Measurements from ENCODE around the gene CHCHD3.

The CHCHD3 gene

DNA sequence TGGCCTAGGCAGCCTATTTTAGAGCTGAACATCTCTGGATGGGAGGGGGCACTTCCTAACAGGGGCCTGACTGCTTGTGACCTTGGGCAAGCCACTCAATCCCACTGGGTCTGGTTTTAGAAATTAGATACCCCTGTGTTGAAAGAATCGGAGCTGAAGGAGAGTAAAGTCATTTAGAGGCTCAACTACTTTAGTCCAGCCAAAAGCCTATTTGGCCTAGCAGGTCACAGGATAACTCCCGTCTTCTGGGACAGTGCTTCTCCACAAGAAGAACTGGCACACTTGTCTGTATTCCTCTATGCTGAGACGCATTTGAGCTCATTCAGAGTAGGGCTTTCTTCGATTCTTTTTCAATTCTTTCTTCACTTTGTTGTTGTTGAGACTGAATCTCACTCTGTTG, 224.2 kb downstream of the CHCHD3 start:
- DNase-seq, result no peak

DNA sequence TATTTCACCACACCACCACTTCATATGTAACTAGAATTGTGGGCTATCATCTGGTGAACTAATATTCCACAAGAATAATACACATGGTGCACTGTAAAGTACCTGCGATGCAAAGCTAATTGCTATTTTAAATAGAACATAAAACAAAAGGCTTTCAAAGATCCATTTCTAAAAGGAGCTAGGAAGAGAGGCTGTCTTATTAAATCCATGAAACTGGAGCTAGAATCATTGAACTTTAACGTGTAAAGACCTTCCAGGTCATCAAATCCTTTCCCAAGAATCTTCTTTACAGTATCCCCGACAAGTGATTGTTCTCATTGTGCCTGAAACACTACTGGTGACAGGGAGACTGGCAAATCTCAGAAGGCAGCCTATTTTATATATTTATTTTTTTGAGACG, 224.9 kb downstream of the CHCHD3 start:
- no peak for DNase-seq

DNA sequence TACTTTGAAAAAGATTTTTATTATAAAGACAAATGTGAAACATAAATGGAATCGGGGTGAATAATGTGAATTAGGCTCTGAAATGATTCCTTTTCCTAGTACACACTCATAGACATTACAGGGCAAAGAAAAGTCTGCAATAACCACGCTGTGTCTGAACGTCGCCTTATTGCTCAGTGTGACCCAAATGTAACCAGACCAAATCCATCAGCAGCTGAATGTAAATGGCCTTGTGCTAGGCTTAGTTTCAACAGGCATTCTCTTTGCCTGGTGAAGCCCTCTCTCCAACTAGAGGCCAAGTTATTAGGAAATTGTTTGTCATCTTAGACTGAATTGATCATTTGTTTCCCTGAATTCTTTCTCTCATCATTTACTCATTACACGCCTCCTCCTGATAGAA, 225.5 kb downstream of the CHCHD3 start:
- DNase-seq, result no peak

DNA sequence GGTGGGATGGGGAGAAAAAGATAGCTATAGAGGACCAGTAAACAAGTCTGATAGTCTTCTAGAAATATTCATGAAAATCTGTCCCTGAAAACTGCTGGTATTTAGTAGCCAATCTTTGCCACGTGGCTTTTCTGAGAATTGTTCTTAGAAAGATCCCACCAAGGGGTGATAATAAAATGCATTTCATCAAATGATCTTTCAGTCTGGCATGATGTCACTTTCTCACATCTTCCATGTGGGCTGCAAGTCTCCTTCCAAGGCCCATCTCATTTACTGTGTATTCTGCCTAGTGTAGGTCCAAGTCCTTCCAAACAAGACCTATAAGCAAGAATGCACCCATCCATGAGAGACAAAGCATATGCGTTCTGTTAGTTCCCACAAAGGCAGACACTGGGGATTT, 226.0 kb downstream of the CHCHD3 start:
- no peak for DNase-seq

DNA sequence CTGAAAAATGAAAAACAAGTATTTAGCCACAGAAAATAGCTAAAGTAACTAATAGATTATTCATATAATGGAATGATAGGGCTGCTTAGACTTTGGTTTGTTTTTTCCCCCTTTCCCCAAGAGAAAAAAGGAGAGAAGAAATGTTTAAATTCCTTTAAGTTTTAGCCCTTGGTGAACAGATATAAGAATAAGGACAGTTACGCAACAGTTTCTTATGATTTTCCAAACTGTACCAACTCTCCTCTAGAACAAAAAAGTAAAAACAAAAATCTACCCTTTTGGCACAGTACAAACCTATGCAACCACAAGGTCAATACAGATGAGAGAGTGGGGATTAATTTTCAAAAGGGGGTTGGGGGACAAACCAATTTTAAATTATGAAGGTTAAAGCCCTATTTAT, 227.7 kb downstream of the CHCHD3 start:
- no peak for DNase-seq

DNA sequence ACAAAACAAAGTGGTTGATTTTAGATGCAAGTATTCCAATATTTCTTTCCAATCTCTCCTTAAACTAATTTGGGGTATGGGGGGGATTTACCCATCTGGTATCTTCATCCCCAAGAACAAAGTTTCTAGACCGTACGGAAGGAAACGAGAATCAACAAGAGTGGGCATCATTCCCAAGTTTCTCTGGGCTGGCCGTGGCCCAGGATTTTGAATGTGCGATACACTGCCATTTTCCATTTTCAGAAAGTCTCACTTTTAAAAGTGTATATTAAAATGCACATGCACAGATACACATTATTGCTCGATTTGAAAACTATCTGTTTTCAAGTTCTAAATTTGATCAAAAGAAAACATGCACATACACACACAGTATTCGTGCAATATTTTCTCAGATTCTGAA, 234.5 kb downstream of the CHCHD3 start:
- no peak for DNase-seq

DNA sequence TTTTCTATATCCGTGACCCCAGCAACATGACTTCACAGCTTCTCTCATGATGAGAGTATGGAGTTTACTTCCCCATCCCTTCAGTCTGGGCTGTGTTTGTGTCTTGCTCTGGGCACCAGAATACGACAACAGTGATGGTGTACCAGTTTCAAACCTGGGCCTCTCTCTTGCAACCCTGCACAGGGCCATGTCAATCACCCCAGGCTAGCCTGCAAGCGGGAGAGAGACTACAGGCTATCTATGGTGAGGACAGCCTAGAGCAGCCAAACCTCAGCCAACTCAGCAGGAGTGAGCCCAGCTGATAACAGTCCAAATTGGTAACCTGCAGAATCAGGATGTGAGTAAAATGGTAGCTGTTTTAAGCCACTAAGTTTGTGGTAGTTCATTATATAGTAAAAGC, 235.8 kb downstream of the CHCHD3 start:
- no peak for DNase-seq

DNA sequence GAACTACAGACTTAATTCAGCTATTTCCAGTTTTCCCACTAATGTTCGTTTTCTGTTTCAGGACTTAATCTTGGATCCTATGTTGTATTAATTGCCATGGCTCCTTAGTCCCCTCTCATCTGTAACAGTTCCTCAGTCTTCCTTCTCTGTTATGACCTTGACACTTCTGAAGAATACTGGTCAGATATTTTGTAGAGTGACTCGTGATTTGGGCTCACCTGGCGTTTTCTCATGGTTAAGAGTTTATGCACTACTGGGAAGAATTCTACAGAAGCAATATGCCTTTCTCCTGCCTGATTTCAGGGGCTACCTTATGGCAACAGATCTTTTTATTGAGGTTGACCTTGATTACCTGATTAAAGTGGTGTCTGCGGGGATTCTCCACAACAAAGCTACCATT, 239.4 kb downstream of the CHCHD3 start:
- DNase-seq, result no peak

DNA sequence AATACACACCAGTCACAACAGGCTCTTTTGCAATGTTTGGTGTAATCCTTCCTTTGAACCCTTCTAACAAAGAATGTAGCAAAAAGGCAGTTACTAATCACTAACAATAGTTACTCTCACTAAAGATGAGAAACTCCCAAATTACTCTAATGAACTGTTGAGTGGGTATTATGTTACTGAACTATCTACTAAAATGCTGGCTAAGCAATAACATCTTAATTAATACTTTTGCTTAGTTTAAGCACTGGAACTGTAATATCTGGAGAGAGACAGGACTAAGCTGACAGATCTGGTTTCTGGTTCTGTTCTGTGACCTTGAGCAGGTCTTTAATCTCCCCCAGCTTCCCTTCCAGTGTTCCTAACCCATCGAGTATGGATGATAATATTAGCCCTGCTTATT, 241.7 kb downstream of the CHCHD3 start:
- DNase-seq, result no peak

DNA sequence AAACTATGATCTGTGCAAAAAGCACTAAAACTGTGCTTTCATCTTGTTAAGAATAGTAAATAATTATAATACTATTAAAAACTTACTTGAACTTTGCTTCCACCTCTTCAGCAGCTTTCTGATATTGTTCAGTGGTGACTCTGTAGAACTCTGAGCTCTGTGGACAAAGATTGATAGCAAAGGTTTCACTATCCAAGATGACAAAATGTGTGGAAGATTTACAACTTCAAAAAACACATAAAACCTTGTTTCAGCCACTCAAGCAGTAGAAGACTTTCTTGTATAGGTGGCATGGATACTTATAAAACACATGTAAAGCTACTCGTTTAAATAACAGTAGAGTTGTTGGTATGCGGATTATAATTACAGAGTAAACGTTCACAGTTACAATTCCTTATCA, 243.6 kb downstream of the CHCHD3 start:
- DNase-seq, result no peak

DNA sequence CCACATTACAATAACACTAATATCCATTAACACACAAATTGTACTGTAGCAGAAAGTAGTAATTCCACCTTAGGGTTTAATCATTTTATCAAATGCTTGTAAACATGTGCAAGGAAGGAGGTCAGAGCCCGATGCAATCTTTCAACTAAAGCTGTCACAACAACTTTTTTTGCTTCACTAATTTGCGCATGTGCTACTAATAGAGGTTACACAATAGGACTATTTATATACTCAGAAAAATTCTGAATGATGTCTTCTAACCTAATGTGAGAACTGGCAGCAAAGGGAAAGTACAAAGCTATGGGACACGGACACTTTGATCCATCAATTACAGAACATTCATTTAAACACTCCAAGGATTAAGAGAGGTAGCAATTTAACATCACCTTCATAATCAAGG, 244.4 kb downstream of the CHCHD3 start:
- DNase-seq, result no peak

DNA sequence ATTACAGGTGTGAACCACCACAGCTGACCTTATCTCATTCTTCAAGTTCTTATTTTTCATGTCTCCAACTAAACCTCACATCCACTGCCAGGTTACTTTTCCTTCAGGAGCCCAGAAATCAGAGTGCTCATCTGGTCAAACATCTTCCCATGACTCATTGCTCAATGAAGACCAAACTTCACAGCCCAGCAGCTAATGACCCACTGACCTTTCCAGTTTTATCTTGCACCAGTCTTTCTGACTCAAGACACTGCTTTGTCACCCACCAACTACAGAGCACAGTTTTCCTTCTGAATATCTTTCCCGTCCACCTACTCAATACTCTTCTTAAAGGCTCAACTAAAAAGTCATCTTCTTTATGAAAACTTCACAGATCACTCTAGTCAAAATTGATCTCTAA, 245.1 kb downstream of the CHCHD3 start:
- DNase-seq, result no peak

DNA sequence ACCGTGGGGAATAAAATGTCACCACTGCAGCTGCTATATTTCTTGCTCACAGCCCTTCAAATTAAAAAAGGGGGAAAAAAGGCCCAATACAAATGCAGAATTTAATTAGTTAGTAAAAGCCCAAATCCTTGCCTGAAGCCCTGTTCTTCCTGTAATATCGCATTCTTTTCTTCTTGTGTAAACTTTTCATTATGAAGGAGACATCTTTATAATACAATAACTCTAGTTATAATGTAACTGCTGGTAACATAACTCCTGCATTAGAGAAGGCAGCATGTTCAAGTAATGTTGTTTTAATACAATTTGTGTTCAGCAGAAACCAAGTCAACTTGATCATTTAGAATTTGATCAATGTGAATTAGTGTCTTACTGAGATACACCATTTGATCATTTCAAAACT, 250.9 kb downstream of the CHCHD3 start:
- no peak for DNase-seq

DNA sequence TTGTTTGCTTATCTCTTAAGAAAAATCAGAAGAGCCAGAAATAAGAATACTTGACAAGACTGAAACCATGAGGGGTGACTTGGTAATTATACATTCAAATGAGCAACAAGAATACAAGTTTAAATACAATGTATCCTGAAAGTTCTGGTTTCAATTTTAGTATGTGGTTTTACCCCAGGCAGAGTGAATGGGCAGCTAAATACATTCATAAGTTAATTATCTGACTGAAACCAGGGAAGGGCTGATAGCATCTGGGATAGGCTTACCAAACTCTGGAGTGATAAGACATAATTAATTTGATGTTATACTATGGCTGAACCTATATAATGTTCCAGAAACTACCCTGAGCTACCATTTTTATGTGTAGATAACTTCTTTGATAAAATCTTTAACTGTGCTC, 253.4 kb downstream of the CHCHD3 start:
- no peak for DNase-seq

DNA sequence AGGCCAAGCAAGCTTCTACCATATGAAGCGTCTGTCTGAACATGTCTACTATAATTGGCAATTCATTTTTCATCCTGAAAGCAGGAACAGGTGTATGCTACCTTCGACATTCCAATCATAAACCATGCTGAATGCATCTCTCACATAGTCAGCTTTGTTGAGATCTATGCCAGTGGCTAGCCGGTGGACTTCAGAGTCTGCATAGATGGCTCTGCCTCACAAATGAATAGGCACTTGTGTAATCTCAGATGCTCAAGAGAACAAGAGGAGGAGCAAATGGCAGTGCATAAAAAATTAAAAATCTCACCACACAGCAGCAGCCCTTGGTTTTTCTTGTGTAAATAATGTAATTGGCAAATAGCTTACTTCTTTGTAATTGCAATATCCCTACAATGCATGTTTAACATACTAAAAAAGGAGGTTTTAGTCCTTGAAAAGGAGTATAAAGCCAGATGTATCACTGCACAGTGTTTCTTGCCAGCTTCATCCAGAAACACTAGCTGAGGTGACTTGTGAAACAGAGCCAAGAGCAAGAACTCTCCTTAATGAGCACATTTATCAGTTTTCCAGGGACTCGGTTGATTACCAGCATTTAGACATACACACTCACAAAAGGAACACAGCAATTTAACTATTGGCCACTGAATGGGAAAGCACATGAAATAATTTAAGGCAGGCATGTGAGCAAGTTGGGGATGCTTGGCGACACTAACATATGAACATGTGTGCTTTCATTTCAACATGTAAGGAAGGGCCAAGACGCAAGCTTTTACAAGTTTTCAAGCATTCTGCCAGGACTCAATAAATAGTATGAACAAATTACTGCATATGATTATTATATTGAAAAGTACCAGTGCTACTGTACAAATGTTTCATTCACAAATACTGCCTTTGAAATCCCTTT, 255.7 kb downstream of the CHCHD3 start:
- no peak for DNase-seq

DNA sequence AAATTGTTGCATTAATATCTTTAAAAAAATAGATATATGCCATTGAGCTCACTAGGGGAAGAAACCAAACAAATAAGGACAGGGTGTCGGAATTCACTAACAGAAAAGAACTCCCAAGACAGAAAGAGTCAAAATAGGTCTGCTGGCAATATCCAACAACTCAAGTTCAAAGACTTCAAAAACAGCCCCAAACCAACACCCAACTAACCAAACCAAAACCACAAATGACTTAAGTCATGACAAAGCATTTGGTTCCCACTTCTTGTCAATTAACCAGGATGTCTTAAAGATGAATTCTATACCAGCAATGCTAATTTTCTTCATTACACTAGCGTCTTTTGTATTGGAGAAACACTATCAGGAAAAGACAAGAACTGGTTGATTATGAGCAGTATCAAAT, 256.7 kb downstream of the CHCHD3 start:
- DNase-seq, result no peak

DNA sequence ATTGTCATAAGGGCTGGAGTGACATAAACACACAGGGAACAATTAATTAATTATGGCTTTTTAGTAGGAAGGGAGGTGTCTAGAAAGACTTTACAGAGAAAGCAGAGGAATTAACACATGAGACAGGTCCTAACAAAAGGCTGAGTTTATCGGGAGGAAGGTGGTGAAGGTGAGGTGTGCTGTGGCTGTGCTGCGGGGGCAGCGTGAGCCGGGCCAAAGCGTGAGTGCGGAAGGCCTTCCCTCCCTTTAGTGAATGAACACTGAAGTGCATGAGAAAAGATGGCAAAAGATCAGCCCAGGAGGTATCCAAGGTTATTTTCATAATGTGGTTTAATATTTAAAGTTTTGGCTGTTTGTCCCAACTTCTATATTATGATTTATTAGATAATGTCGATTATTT, 262.2 kb downstream of the CHCHD3 start:
- DNase-seq, result no peak

DNA sequence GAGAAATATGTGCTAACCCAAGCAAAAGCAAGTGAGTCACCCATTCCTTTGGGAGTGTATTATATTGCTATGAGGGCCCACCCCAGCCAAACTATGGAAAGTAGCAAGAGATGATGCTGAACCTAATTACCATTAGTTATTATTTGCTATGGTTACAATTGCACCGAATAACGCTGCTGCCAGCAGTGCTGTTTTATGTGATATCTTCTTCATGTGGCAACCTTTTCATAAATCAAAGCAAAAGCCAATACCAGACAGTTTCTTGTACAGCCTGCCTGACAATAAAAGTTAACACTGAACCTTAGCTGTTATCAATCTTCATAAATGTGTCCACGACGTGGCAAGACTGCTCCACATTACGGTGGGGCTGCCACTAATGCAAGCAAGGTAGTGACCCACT, 263.9 kb downstream of the CHCHD3 start:
- no peak for DNase-seq

DNA sequence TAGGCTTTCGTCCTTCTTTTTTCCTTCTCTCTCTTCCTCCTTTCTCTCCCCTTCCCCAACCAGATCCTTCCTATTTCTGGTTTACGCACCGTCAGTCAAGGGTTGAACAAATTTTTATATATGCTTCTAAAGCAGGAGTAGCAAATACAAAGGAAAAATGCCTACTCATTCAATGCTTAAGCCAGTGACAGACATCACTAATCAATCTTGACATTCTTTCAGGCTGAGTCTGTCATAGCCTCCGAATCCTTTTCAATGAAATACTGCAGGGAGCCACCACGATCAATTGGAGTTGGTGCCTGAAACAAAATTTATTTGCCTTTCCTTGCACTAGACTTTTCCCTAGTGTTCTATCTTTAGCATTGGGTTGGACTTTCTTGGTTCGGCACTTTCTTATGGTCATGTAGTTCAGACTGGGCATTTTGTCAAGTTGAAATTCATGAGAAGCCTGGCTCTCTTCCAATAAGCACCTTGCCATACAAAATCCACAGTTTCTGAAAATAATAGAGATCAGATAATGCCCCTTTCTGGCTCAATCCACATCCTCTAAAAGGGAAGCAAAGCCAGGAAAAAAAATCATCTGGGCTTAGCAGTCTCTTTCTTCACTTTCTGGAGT, 266.1 kb downstream of the CHCHD3 start:
- DNase-seq, result no peak

DNA sequence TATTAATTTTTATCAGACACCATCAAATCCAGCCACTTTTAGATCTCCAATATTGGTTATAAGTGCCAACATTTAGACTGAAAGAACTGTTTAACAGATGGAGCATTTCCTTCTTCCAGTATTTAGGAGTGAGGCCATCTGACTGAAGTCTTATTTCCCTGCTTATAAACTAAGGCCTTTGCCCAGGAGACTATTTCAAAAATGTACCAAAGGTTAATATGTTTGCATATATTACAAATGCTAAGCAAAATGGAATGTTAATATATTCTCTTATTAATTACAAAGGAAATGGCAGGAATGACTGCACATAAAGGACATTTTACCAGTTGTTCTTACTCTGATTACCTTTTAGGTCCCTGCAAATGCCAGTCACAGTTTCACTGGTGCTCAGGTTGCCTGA, 266.8 kb downstream of the CHCHD3 start:
- no peak for DNase-seq

DNA sequence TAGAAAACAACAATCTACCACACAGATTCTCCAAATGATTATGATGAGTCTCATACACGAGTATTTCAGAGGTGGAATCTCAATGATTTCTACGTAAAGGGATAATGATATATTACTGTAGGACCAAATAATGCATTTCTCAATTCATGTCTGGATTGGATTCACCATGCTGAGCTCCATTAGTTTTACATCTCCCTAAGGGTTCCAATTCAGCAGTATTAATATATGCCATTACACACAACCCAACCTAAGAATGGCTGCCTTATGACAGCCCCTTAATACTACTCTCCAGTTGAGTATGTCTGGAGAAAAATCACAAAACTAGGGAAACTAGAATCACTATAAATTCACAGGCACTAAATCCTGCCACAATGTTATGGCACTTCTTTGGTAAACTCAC, 271.3 kb downstream of the CHCHD3 start:
- DNase-seq, result no peak

DNA sequence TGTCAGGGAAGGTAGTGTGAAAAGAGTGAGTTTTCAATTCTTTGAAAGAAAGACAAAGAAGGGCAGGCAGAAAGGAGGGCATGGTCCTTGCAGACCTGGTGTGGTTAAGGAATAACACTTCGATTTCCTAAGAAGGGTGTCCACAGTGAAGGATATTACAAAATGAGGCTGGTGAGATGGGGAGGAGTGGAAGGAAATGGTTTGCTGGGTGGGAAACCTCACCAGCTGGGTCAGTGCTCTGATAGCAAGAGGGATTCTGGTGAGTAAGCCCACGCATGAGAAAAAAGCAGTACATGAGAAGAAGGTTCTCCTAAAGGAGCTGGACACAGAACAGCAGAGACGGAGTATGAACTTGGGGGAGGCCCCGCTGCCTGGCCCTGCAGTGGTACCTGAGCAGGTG, 275.1 kb downstream of the CHCHD3 start:
- DNase-seq, result no peak

DNA sequence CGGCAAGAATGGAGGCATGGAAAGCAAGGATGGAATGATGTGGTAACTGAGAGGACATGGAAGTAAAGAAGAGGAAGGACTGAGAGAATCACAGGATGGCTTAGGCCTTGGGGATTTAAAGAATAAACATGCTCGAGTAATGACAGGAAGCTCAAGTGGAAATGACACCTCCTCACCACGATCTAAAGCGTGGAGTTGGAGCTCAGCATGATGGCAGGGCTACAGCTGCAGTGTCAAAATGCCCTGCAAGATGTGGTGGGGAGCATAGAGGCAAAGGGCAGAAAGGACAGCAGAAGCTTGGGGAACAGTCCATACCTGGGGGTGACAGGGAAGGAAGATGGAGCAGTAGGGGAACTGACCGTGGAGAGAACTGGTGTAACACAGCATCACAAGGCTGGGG, 276.1 kb downstream of the CHCHD3 start:
- no peak for DNase-seq

DNA sequence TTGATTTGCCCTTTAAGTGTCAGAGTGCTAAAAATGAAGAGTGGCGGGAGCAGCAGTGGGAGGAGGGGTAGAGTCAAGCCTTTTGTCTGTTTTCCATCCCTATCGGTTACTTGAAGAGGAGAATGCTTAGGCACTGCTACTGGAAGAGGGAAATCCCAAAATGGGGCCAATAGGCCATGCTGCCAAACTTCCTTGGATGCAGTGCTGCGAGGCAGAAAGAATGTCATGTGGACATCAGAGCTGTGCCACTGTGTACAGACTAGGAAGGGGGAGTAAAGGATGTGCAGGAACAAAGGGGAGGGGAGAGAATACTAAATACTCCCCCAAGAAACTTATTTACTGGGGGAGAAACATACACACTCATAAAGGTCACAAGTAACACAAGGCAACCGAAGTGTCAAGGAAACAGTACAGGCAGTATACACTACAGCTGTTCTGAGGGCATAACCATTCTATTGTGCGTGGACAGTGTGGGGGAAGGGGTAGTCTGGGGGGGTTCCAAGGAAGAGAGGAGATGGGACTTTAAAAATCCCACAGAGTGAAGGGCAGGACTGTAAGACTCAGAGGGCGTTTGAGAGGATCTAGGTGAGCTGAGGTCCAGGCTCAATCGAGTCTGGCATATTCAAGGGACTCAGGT, 276.9 kb downstream of the CHCHD3 start:
- no peak for DNase-seq

Data from femur (tissue), 1 donor.